RWPE1 (cell line): ENCODE measurements around the gene CD40LG.

Source experiments
- CTCF ChIA-PET: fragments of 350-600 bp; sonication (Branson Sonifier 250); formaldehyde crosslinking; extraction: SDS; loops from one replicate; lab custom pipeline; 2021; lab: Yijun Ruan, JAX
- POLR2A ChIA-PET: fragments of 400-600 bp; formaldehyde crosslinking; extraction: SDS; loops from one replicate; lab custom pipeline; 2020; ENCODE audit warnings: antibody characterized with exemption; ENCODE audit not compliant: low non-redundant PET; lab: Yijun Ruan, JAX
- DNase-seq: peaks from one replicate; pipeline ENCODE4 v3.0.0; 2012; ENCODE audit warnings: low spot score
- H3K27ac ChIP-seq: fragments of 450-650 bp; 2 replicates; pipeline ENCODE4 v1.5.1; 2017
- TF ChIP-seq, protein P1 (sequence below): fragments of 450-650 bp; conservative IDR thresholded peaks from 2 replicates; pipeline ENCODE4 v1.5.1; 2017; ENCODE audit warnings: low read depth, mild to moderate bottlenecking

The CD40LG gene

DNA sequence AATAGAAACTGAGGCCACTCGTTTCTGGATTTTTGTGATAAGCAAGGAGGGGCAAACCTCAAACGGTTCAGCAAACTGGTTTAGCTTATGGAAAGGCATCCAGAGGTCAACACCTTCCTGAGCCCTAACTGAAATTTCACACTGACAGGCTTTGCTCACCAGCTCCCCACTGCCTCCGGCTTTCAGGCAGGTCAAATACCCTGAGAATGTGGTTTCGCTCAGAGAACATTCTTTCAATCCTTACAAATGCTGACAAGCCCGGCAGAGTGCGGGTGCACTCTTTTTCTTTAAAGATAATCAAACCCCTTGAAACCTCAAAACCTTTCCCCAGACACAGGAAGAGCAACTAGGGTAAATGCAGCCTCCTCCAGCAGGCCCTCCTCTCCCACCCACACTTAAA, 41.5 kb downstream of the CD40LG start:
- TF ChIP-seq, protein P1, sequence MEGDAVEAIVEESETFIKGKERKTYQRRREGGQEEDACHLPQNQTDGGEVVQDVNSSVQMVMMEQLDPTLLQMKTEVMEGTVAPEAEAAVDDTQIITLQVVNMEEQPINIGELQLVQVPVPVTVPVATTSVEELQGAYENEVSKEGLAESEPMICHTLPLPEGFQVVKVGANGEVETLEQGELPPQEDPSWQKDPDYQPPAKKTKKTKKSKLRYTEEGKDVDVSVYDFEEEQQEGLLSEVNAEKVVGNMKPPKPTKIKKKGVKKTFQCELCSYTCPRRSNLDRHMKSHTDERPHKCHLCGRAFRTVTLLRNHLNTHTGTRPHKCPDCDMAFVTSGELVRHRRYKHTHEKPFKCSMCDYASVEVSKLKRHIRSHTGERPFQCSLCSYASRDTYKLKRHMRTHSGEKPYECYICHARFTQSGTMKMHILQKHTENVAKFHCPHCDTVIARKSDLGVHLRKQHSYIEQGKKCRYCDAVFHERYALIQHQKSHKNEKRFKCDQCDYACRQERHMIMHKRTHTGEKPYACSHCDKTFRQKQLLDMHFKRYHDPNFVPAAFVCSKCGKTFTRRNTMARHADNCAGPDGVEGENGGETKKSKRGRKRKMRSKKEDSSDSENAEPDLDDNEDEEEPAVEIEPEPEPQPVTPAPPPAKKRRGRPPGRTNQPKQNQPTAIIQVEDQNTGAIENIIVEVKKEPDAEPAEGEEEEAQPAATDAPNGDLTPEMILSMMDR, result no peak
- ChIA-PET POLR2A (no interaction called here), CTCF (no interaction called here)
- H3K27ac ChIP-seq, result no peak overlapping the region
- DNase-seq, result no peak

GRCh38 chrX:136691028-136691809, 43.3 kb downstream of the CD40LG start:
- DNase-seq, result peak; percentile 8
- H3K27ac ChIP-seq, result no peak overlapping the region
- ChIA-PET CTCF (no interaction called here), POLR2A (no interaction called here)
- TF ChIP-seq, protein P1, result no peak

GRCh38 chrX:136692271-136692670, 44.3 kb downstream of the CD40LG start:
- ChIA-PET CTCF (no interaction called here), POLR2A (no interaction called here)
- H3K27ac ChIP-seq, result no peak overlapping the region
- no peak for DNase-seq
- TF ChIP-seq, protein P1, result no peak

DNA sequence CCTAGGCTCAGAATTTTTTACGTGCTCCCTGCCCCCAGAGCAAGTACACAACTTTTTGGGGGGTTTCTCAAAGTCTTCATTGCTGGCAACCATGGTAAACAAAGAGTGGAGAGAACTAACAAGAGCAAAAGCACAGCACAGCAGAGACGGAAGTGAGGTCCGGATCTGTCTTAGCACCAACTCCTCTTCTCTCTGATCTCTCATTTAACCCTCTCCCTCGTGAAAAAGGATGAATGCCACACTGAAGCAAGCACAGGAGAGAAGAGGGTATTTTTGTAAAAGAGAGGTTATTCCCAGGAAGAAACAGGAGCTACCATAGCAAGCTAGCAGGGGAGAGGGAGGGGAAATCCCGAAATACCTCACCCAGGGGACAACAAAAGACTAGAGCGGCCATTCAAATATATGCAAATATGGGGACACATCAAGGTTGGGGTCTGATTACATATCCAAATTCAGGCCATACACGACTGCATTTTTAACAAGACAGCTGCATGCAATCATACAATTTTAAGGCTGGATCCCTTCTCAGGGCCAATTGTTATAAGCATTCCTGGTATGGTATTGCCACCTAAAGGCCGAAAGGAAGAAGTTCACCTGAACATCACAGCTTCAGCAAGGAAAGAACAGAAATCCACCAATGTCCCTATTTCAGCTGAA, 46.6 kb downstream of the CD40LG start:
- ChIA-PET CTCF (interaction anchor here (0.6 to 1.3 kb wide), 4 partner anchors 35 to 666 kb away, joined by 3 to 5 read pairs (median 4); no protein-coding TSS in a partner anchor), POLR2A (no interaction called here)
- TF ChIP-seq, protein P1, result peak; percentile 51
- H3K27ac ChIP-seq, result no peak overlapping the region
- DNase-seq, result peak; percentile 27

- ChIA-PET CTCF (no interaction called here), POLR2A (no interaction called here)
- TF ChIP-seq, protein P1, result no peak
- no peak for DNase-seq
- no peak overlapping the region for H3K27ac ChIP-seq
Measured at GRCh38 chrX:136697156-136697555, 49.2 kb downstream of the CD40LG start.

DNA sequence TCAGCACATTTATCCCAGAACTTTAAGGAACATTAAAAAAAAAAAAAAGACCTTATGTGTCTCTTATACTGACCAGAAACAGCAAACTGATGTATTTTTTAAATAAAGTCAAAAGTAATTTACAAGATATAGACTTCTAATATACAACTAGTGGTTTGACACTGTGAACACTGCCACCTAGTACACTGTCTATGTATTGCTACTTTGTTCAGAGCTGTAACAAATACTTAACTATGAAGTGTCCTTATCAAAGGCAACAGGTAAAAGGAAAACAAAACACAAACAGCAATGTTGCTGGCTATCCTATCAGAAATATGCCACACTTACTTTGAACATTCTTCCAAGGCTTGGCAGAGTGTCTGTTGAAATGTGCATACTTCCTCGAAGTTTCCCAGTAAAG, 60.4 kb downstream of the CD40LG start:
- H3K27ac ChIP-seq, result no peak overlapping the region
- DNase-seq, result no peak
- TF ChIP-seq, protein P1, result no peak
- ChIA-PET CTCF (interaction anchor here (0.6 to 0.7 kb wide), 6 partner anchors 12 to 1854 kb away, joined by 3 to 6 read pairs (median 4); no protein-coding TSS in a partner anchor), POLR2A (no interaction called here)
